HepG2 (cell line): ENCODE data around the gene LYRM2. TPM values are rescaled to one million over a fixed set of nuclear protein-coding genes. Genes with fewer than 3 reads are reported as not detected.

ENCODE experiments used
- ATAC-seq: fragments of 200-7000 bp; cut with Tn5 transposase; 3 replicates; pipeline ENCODE4 v1.9.1; 2020; ENCODE audit warnings: mild to moderate bottlenecking, moderate library complexity
- BruUV-seq: library from RNA; stranded (reverse); fragments of 400-500 nt; replicated peaks from 2 replicates; lab custom pipeline; 2021; lab: Mats Ljungman, UMichigan
- CTCF ChIA-PET: fragments of 300-600 bp; formaldehyde crosslinking; extraction: SDS; loops from one replicate; lab custom pipeline; 2021; ENCODE audit warnings: low total read pairs, inconsistent platforms, low intra/inter-chr PET ratio; lab: Yijun Ruan, JAX
- POLR2A ChIA-PET: fragments of 350-600 bp; sonication (Branson Sonifier 250); formaldehyde crosslinking; loops from one replicate; lab custom pipeline; 2020; ENCODE audit warnings: antibody characterized with exemption, inconsistent platforms; lab: Yijun Ruan, JAX
- DNase-seq: peaks from one replicate; pipeline ENCODE4 v3.0.0-alpha.2; 2015; ENCODE audit warnings: low spot score
- FAIRE-seq: peaks from 3 replicates; lab custom pipeline; 2011; peaks lifted over from hg19 to GRCh38; lab: Jason Lieb, UNC
- H2AFZ ChIP-seq: one replicate; pipeline ENCODE4 v1.6.1; 2011; ENCODE audit warnings: low read length, inconsistent platforms
- H3K27ac ChIP-seq: fragments of 300-600 bp; 3 replicates; pipeline ENCODE4 v1.8.0; 2011; ENCODE audit warnings: mixed run types, mild to moderate bottlenecking, mixed read lengths, low read length, inconsistent platforms; ENCODE audit not compliant: insufficient read depth; ENCODE audit errors: extremely low read length
- H3K27me3 ChIP-seq, 2 experiments: fragments of 200-600 bp in 1 of 2; 2 replicates in 1 of 2; 3 replicates in 1 of 2; pipeline versions ENCODE4 v1.6.0 to v1.8.0; 2011; ENCODE audit warnings: low read length in 2 of 2, mild to moderate bottlenecking in 2 of 2, moderate library complexity in 2 of 2, inconsistent platforms in 1 of 2; ENCODE audit not compliant: insufficient read depth in 2 of 2, control insufficient read depth in 1 of 2
- H3K36me3 ChIP-seq, 2 experiments: fragments of 200-600 bp in 1 of 2; replicated peaks in 1 of 2; 2 replicates in 1 of 2; 3 replicates in 1 of 2; pipeline versions ENCODE4 v1.5.1 to v1.8.0; 2011; ENCODE audit warnings: low read length in 2 of 2, inconsistent platforms in 1 of 2; ENCODE audit not compliant: insufficient read depth in 2 of 2, control insufficient read depth in 1 of 2
- H3K4me1 ChIP-seq: 2 replicates; pipeline ENCODE4 v1.5.1; 2012; ENCODE audit warnings: low read length, inconsistent platforms; ENCODE audit not compliant: insufficient read depth
- H3K4me2 ChIP-seq: 2 replicates; pipeline ENCODE4 v1.6.0; 2011; ENCODE audit warnings: low read depth, low read length, inconsistent platforms
- H3K4me3 ChIP-seq, 3 experiments: fragments of 200-600 bp in 1 of 3; sonication (generic), shearing (Covaris generic) in 1 of 3; replicated peaks in 1 of 3; 2 replicates each; pipeline ENCODE4 v1.5.1; 2011 to 2016; ENCODE audit warnings: low read length in 3 of 3, inconsistent platforms in 2 of 3, low read depth in 2 of 3, mild to moderate bottlenecking in 2 of 3, control low read depth in 1 of 3, mixed read lengths in 1 of 3; ENCODE audit not compliant: insufficient read depth in 1 of 3
- H3K79me2 ChIP-seq: one replicate; pipeline ENCODE4 v1.6.1; 2011; ENCODE audit warnings: low read length, inconsistent platforms; ENCODE audit not compliant: insufficient read depth
- H3K9ac ChIP-seq: 2 replicates; pipeline ENCODE4 v1.6.0; 2011; ENCODE audit warnings: mild to moderate bottlenecking, low read depth, low read length, inconsistent platforms; ENCODE audit not compliant: insufficient read depth
- H3K9me3 ChIP-seq: 2 replicates; pipeline ENCODE4 v1.5.1; 2012; ENCODE audit warnings: mild to moderate bottlenecking, low read length
- H4K20me1 ChIP-seq: 2 replicates; pipeline ENCODE4 v1.6.0; 2011; ENCODE audit warnings: inconsistent platforms, mild to moderate bottlenecking, low read length, moderate library complexity; ENCODE audit not compliant: insufficient read depth
- ARHGAP35 ChIP-seq: sonication (generic); formaldehyde crosslinking; IDR thresholded peaks from 2 replicates; pipeline ENCODE4 v1.9.0; 2022; ENCODE audit warnings: mild to moderate bottlenecking, inconsistent platforms, moderate library complexity, missing genetic modification reagents, borderline replicate concordance
- EHMT2 ChIP-seq: fragments of 200-600 bp; sonication (generic); IDR thresholded peaks from 2 replicates; pipeline ENCODE4 v1.7.0; 2017; ENCODE audit warnings: antibody characterized with exemption, low read depth, low read length, borderline replicate concordance
- ESRRA ChIP-seq: sonication (generic); formaldehyde crosslinking; IDR thresholded peaks from 2 replicates; pipeline ENCODE4 v1.5.1; 2020; ENCODE audit warnings: mild to moderate bottlenecking, low read depth, missing genetic modification reagents
- IKZF1 ChIP-seq: fragments of 450-650 bp; IDR thresholded peaks from 2 replicates; pipeline ENCODE4 v1.7.1; 2016
- KDM1A ChIP-seq: IDR thresholded peaks from 2 replicates; pipeline ENCODE4 v1.6.1; 2016; ENCODE audit warnings: missing compliant biosample characterization
- RBFOX2 ChIP-seq: fragments of 200-400 bp; formaldehyde crosslinking; IDR thresholded peaks from 2 replicates; pipeline ENCODE4 v1.6.1; 2017; ENCODE audit warnings: low read depth, mild to moderate bottlenecking, low read length
- SMAD1 ChIP-seq: sonication (generic); formaldehyde crosslinking; IDR thresholded peaks from 2 replicates; pipeline ENCODE4 v1.4.0; 2020; ENCODE audit warnings: missing genetic modification reagents, low read depth, mild to moderate bottlenecking, borderline replicate concordance
- YY1 ChIP-seq: IDR thresholded peaks from 2 replicates; pipeline ENCODE4 v1.6.1; 2011; ENCODE audit warnings: low read length, low read depth, moderate library complexity, mild to moderate bottlenecking; ENCODE audit not compliant: insufficient read depth, insufficient replicate concordance
- ZBTB21 ChIP-seq: sonication (generic); formaldehyde crosslinking; IDR thresholded peaks from 2 replicates; pipeline ENCODE4 v1.4.0; 2020; ENCODE audit warnings: missing genetic modification reagents
- ZNF20 ChIP-seq: sonication (generic); formaldehyde crosslinking; IDR thresholded peaks from 2 replicates; pipeline ENCODE4 v1.4.0; 2020; ENCODE audit warnings: mild to moderate bottlenecking, moderate library complexity, missing genetic modification reagents
- ZNF451 ChIP-seq: sonication (generic); formaldehyde crosslinking; IDR thresholded peaks from 2 replicates; pipeline ENCODE4 v1.5.0; 2020; ENCODE audit warnings: mild to moderate bottlenecking, missing genetic modification reagents
- ZNF552 ChIP-seq: sonication (generic); formaldehyde crosslinking; IDR thresholded peaks from 2 replicates; pipeline ENCODE4 v1.9.0; 2022; ENCODE audit warnings: missing genetic modification reagents, mild to moderate bottlenecking, borderline replicate concordance
- ZNF780A ChIP-seq: sonication (generic); formaldehyde crosslinking; IDR thresholded peaks from 2 replicates; pipeline ENCODE4 v1.8.0; 2022; ENCODE audit warnings: mild to moderate bottlenecking, missing genetic modification reagents, moderate library complexity
- ZNF891 ChIP-seq: sonication (generic); formaldehyde crosslinking; IDR thresholded peaks from 2 replicates; pipeline ENCODE4 v1.5.0; 2020; ENCODE audit warnings: mild to moderate bottlenecking, missing genetic modification reagents
- WGBS: methylation state at CpG from one replicate; pipeline ENCODE4 v1.1.6; 2017; ENCODE audit warnings: low lambda C conversion rate; 5-methylcytosine and 5-hydroxymethylcytosine counted together
- in situ Hi-C: cut with HindIII; loops from 2 replicates; pipeline ENCODE4 v1.10.0; 2017; ENCODE audit warnings: low pct_unique_long_range_greater_than_20kb; ENCODE audit not compliant: extremely low pct_ligation_motif_present
- intact Hi-C: fragments of 100-400 bp; cut with micrococcal nuclease; formaldehyde crosslinking; loops from one replicate; pipeline ENCODE4 v1.10.0; 2022; ENCODE audit not compliant: unreplicated experiment
- polyA plus RNA-seq, 8 experiments: library from polyadenylated mRNA; depleted of rRNA in 3 of 8; stranded (reverse) in 7 of 8; unstranded in 1 of 8; fragments of >200 nt; fragmentation: Illumina TruSeq in 4 of 8; extraction: Trizol in 4 of 8; gene quantifications; 2 replicates each; pipeline versions ENCODE4 v1.2.1 to v1.2.3, GENCODE V29; 2011 to 2016; ENCODE audit warnings: low read depth in 4 of 8, missing spikeins in 1 of 8, mixed read lengths in 1 of 8; ENCODE audit not compliant: insufficient read depth in 1 of 8
- total RNA-seq, 5 experiments: library from RNA; depleted of rRNA; stranded (reverse); fragments of >200 nt; fragmentation: Illumina TruSeq; extraction: Trizol; gene quantifications; 2 replicates each; pipeline ENCODE4 v1.2.3, GENCODE V29; 2016; ENCODE audit warnings: low read depth in 1 of 5
- TF ChIP-seq, protein P1 (sequence below): sonication (generic); formaldehyde crosslinking; IDR thresholded peaks from 2 replicates; pipeline ENCODE4 v1.8.1; 2022; ENCODE audit warnings: mild to moderate bottlenecking, missing genetic modification reagents
- TF ChIP-seq, protein P2 (sequence below): IDR thresholded peaks from 2 replicates; pipeline ENCODE4 v1.6.1; 2016; ENCODE audit warnings: low read depth, missing genetic modification reagents, missing compliant biosample characterization

Gene LYRM2
- total and polyA plus RNA-seq, 2 of the 13 experiments (the other 11 are each of a cell fraction or from before 2014, with no cell fraction given): 17.8 to 32.6 TPM

DNA sequence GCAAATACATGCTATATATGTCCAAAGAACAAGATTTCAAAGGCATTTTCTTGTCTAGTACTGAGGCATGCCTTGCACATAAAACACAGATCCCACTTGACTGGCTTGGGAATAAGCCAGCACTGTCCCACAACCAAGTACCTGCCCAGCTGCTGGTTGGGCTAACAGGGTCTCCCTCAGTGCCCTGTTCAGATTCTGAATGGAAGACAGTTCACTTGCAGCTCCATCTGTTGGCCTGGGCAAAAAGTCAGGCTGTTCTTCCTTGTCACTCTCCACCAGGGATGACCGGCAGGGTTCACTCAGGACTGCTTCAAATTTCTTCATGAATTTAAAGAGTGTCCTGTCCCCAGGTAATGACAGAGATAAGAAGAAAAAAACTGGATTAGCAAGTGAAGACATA lies 44.4 kb upstream of the LYRM2 start (continued):
- no peak for TF ChIP-seq RBFOX2
- TF ChIP-seq, all 625 proteins: peak for 0

DNA sequence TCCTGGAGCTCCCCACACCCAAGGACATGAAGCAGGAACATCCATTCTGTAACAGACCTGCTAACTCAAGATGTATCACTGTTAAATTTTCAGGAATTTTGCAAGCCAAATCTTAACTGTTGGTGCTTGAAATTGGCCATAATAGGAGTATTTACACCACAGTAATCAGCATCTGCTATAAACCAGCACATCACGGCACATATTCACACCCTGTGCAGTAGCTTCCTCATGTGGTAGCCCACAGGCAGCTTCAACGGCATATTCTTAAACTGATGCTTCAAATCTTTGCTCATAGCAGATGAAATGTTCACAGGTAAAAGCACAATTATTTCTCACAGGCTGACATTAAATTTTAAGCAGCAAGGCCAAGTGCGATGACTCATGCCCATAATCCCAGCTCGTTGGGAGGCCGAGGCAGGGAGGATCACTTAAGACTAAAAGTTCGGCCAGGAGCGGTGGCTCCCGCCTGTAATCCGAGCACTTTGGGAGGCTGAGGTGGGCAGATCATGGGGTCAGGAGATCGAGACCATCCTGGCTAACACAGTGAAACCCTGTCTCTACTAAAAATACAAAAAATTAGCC lies 43.5 kb upstream of the LYRM2 start:
- Histone ChIP-seq H4K20me1 (no peaks in the 10 kb centered on the region), H3K36me3 (peaks cover 47 to 83% of the 10 kb centered on the region in 2 experiments), H3K27me3 (no peaks in the 10 kb centered on the region), H3K4me2 (no peak overlapping the region), H3K27ac (no peak overlapping the region), H3K4me3 (no peak overlapping the region), H3K4me1 (no peaks in the 10 kb centered on the region), H2AFZ (no peak overlapping the region), H3K9ac (no peak overlapping the region), H3K79me2 (no peaks in the 10 kb centered on the region), H3K9me3 (no peaks in the 10 kb centered on the region)
- DNase-seq (no peak), FAIRE-seq (no peak), ATAC-seq (no peak)
- CTCF ChIA-PET: no interaction called here
- in situ Hi-C loops: no loop called here
- WGBS: 100% methylated on average over 10 of the region's 10 CpGs
- TF ChIP-seq ZNF451 (no peak), KDM1A (CRISPR knock-in tag) (no peak), ZNF780A (CRISPR knock-in tag) (no peak), ZNF552 (CRISPR knock-in tag) (no peak), ARHGAP35 (CRISPR knock-in tag) (no peak), ESRRA (CRISPR knock-in tag) (no peak), ZNF891 (CRISPR knock-in tag) (no peak), SMAD1 (CRISPR knock-in tag) (no peak), ZNF20 (no peak), YY1 (no peak), ZBTB21 (CRISPR knock-in tag) (no peak), EHMT2 (no peak), IKZF1 (no peak)
- TF ChIP-seq, protein P1, sequence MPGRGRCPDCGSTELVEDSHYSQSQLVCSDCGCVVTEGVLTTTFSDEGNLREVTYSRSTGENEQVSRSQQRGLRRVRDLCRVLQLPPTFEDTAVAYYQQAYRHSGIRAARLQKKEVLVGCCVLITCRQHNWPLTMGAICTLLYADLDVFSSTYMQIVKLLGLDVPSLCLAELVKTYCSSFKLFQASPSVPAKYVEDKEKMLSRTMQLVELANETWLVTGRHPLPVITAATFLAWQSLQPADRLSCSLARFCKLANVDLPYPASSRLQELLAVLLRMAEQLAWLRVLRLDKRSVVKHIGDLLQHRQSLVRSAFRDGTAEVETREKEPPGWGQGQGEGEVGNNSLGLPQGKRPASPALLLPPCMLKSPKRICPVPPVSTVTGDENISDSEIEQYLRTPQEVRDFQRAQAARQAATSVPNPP (CRISPR knock-in tag): no peak
- TF ChIP-seq, protein P2, sequence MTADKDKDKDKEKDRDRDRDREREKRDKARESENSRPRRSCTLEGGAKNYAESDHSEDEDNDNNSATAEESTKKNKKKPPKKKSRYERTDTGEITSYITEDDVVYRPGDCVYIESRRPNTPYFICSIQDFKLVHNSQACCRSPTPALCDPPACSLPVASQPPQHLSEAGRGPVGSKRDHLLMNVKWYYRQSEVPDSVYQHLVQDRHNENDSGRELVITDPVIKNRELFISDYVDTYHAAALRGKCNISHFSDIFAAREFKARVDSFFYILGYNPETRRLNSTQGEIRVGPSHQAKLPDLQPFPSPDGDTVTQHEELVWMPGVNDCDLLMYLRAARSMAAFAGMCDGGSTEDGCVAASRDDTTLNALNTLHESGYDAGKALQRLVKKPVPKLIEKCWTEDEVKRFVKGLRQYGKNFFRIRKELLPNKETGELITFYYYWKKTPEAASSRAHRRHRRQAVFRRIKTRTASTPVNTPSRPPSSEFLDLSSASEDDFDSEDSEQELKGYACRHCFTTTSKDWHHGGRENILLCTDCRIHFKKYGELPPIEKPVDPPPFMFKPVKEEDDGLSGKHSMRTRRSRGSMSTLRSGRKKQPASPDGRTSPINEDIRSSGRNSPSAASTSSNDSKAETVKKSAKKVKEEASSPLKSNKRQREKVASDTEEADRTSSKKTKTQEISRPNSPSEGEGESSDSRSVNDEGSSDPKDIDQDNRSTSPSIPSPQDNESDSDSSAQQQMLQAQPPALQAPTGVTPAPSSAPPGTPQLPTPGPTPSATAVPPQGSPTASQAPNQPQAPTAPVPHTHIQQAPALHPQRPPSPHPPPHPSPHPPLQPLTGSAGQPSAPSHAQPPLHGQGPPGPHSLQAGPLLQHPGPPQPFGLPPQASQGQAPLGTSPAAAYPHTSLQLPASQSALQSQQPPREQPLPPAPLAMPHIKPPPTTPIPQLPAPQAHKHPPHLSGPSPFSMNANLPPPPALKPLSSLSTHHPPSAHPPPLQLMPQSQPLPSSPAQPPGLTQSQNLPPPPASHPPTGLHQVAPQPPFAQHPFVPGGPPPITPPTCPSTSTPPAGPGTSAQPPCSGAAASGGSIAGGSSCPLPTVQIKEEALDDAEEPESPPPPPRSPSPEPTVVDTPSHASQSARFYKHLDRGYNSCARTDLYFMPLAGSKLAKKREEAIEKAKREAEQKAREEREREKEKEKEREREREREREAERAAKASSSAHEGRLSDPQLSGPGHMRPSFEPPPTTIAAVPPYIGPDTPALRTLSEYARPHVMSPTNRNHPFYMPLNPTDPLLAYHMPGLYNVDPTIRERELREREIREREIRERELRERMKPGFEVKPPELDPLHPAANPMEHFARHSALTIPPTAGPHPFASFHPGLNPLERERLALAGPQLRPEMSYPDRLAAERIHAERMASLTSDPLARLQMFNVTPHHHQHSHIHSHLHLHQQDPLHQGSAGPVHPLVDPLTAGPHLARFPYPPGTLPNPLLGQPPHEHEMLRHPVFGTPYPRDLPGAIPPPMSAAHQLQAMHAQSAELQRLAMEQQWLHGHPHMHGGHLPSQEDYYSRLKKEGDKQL (CRISPR knock-in tag): no peak
- POLR2A ChIA-PET: interaction anchor here (0.7 kb wide), 1 partner anchor 35 kb away, joined by 4 read pairs; no protein-coding TSS in a partner anchor
- intact Hi-C loops: no loop called here
- BruUV-seq: no TSS peak
